Measurements from ENCODE around the gene CARHSP1.

The CARHSP1 gene

DNA sequence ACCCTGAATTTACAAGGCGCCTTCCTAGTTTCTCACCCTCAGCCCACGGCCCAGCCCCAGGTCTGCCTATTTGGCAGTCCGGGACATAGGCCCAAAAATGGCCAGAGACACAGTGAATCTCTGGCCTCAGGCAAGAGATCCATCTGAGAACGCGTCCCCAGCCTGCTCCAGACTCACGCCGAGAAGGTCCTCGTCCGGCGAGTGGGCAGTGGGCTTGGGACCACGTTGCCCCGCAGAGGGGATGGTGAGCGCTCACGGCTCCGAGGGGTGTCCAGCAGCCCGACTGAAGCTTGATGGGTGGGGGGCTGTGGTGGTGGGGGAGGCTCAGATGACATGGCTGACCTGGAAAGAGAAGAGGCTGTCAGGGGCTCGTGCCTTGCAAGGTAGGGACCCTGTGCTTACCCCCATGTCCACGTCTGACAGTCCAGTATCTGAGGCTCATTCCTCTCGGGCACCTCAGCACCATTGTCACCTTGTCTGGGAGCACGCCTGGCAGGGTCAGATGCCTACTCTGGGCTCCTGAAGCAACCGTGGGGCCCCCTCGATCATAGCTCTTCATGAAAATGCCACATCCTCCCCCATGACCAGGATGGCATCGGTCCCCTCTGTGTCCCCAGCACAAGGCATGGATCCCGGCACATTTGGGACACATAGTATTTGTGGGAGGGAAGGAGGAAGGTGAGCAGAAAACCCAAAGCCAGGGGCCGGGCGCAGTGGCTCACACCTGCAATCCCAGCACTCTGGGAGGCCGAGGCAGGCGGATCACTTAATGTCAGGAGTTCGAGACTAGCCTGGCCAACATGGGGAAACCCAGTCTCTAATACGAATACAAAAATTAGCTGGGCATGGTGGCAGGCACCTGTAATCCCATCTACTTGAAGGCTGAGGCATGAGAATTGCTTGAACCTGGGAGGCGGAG lies 9.6 kb downstream of the CARHSP1 start:
- H3K27ac Mint-ChIP-seq, result no peak overlapping the region
- ATAC-seq (no peak), DNase-seq (no peak)
- H3K4me1 Mint-ChIP-seq, result peaks cover 24% of the 10 kb centered on the region
- no peaks in the 10 kb centered on the region for H3K27me3 Mint-ChIP-seq
- H3K9me3 Mint-ChIP-seq, result no peaks in the 10 kb centered on the region
- H3K36me3 Mint-ChIP-seq (ENCODE audit: low read depth), result peaks cover 20% of the 10 kb centered on the region
- H3K4me3 Mint-ChIP-seq, result no peak overlapping the region

DNA sequence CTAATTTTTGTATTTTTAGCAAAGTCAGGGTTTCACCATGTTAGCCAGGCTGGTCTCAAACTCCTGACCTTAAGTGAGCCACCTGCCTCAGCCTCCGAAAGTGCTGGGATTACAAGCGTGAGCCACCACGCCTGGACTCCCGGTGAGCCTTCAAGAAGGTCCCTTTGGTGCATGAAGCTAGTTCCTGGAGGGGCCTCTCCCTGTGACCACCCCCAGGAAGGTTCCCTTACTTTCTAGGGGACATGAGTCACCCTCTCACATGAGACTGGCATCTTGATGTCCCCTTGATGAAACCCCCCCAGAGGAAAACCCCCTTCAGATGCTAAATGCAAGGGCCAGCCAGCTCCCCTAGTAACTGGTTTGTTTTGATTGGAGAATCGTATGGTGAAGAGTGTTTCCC lies 12.8 kb downstream of the CARHSP1 start:
- DNase-seq (peak; percentile 2), ATAC-seq (no peak)
- H3K27me3 Mint-ChIP-seq, result no peaks in the 10 kb centered on the region
- peak overlapping the region; percentile 20 for H3K27ac Mint-ChIP-seq
- H3K36me3 Mint-ChIP-seq (ENCODE audit: low read depth), result peaks cover 31% of the 10 kb centered on the region
- H3K4me3 Mint-ChIP-seq, result no peak overlapping the region
- H3K4me1 Mint-ChIP-seq, result peaks cover 21% of the 10 kb centered on the region
- no peaks in the 10 kb centered on the region for H3K9me3 Mint-ChIP-seq

DNA sequence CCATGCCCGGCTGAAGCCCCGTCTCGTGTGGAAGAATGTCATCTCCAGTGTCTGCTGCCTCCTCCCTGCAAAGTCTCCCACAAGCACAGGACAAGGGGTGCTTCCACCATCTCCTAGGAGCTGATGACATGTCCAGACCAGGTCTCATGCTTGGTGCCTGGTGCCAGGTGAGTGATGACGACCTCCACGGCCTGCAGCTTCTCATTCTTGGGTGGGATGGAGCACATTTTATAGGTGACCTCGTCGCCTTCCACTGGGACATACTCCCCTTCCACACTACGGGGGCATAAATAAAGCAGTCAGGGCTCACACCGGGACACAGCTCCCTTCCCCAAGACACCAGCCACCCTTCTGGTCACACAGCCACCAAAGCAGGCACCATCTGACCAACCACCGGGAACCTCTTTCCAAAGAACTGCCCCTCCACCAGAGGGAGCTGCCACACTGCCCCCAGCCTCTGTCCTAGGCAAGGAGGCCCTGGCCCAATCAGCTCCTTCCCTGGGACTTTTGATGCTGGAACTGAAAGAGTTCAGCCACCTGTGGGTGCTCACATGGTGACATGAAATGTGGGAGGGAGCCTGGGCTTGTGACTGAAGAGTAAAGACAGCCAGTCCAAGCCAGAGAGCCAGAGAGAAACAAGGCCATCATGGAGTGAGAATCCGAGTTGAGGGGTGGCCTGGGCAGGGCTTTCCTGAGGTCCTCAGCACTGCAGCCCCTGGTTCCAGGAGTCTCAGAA lies 13.6 kb downstream of the CARHSP1 start:
- ATAC-seq, result no peak
- Mint-ChIP-seq H3K36me3 (ENCODE audit: low read depth) (peaks cover 38% of the 10 kb centered on the region), H3K27me3 (no peaks in the 10 kb centered on the region), H3K4me3 (no peak overlapping the region), H3K4me1 (peaks cover 26% of the 10 kb centered on the region), H3K27ac (no peak overlapping the region), H3K9me3 (no peaks in the 10 kb centered on the region)
- no peak for DNase-seq

DNA sequence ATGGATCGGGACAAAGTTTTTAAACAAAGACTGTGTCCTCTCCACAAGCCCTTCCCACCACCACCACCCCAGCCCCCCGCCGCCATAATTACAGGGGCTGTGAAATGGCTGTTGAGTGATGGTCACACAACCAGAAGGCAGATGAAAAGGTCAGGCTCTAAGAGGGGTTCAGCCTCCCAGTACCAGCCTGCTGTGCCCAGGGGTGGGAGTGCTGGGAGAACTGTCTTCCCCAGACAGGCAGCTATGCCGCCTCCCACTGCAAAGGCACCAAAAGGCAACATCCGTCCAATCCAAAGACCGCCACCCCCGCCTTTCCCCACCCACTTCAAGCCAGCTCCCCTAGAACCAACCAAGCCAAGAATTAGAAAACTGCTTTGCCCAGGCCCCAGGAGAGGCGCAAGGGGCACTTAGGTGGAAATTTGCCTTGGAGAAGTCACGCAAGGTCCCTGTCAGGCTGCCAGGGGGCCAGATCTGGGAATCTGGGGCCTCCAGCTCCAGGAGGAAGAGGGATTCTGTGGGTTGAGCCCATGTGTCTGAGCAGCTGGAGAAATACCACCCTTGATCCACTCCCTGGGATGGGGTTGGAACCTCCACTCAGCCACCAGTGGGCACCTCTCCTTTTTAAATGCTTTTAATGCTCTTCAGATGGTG lies 14.4 kb downstream of the CARHSP1 start:
- Mint-ChIP-seq H3K27ac (no peak overlapping the region), H3K9me3 (no peaks in the 10 kb centered on the region)

GRCh38 chr16:8853611-8854010 lies 15.2 kb downstream of the CARHSP1 start:
- no peak overlapping the region for H3K4me3 Mint-ChIP-seq
- peak overlapping the region; percentile 56 for H3K27ac Mint-ChIP-seq
- no peaks in the 10 kb centered on the region for H3K9me3 Mint-ChIP-seq
- H3K27me3 Mint-ChIP-seq, result no peaks in the 10 kb centered on the region
- no peak for ATAC-seq
- H3K36me3 Mint-ChIP-seq (ENCODE audit: low read depth), result peaks cover 39% of the 10 kb centered on the region
- no peak for DNase-seq
- peaks cover 32% of the 10 kb centered on the region for H3K4me1 Mint-ChIP-seq

More for the DNA sequence above, 14.4 kb downstream of the CARHSP1 start:
- Mint-ChIP-seq H3K27me3 (no peaks in the 10 kb centered on the region), H3K4me3 (no peak overlapping the region), H3K36me3 (ENCODE audit: low read depth) (peaks cover 39% of the 10 kb centered on the region), H3K4me1 (peaks cover 30% of the 10 kb centered on the region)
- no peak for ATAC-seq
- DNase-seq, result no peak

GRCh38 chr16:8853150-8853549 lies 15.7 kb downstream of the CARHSP1 start:
- DNase-seq, result no peak
- Mint-ChIP-seq H3K9me3 (no peaks in the 10 kb centered on the region), H3K4me3 (no peak overlapping the region), H3K27me3 (no peaks in the 10 kb centered on the region), H3K4me1 (peaks cover 32% of the 10 kb centered on the region), H3K27ac (peak overlapping the region; percentile 56), H3K36me3 (ENCODE audit: low read depth) (peaks cover 36% of the 10 kb centered on the region)
- ATAC-seq, result no peak

GRCh38 chr16:8852534-8852933 lies 16.3 kb downstream of the CARHSP1 start:
- H3K9me3 Mint-ChIP-seq, result no peaks in the 10 kb centered on the region
- H3K36me3 Mint-ChIP-seq (ENCODE audit: low read depth), result peaks cover 32% of the 10 kb centered on the region
- peak overlapping the region; percentile 28 for H3K27ac Mint-ChIP-seq
- no peak overlapping the region for H3K4me3 Mint-ChIP-seq
- H3K27me3 Mint-ChIP-seq, result no peaks in the 10 kb centered on the region
- no peak for DNase-seq
- no peak for ATAC-seq
- H3K4me1 Mint-ChIP-seq, result peaks cover 30% of the 10 kb centered on the region

GRCh38 chr16:8851761-8852403 lies 16.9 kb downstream of the CARHSP1 start:
- Mint-ChIP-seq H3K27ac (peak overlapping the region; percentile 35), H3K4me3 (no peak overlapping the region), H3K4me1 (peaks cover 29% of the 10 kb centered on the region), H3K27me3 (no peaks in the 10 kb centered on the region), H3K36me3 (ENCODE audit: low read depth) (peaks cover 33% of the 10 kb centered on the region), H3K9me3 (no peaks in the 10 kb centered on the region)
- ATAC-seq (no peak), DNase-seq (no peak)

- ATAC-seq (peak; percentile 13), DNase-seq (no peak)
- H3K27me3 Mint-ChIP-seq, result no peaks in the 10 kb centered on the region
- H3K27ac Mint-ChIP-seq, result peak overlapping the region; percentile 67
- peaks cover 32% of the 10 kb centered on the region for H3K36me3 Mint-ChIP-seq (ENCODE audit: low read depth)
- no peaks in the 10 kb centered on the region for H3K9me3 Mint-ChIP-seq
- H3K4me1 Mint-ChIP-seq, result peaks cover 18% of the 10 kb centered on the region
- H3K4me3 Mint-ChIP-seq, result no peak overlapping the region
Measured at GRCh38 chr16:8850279-8850885, 18.4 kb downstream of the CARHSP1 start.

DNA sequence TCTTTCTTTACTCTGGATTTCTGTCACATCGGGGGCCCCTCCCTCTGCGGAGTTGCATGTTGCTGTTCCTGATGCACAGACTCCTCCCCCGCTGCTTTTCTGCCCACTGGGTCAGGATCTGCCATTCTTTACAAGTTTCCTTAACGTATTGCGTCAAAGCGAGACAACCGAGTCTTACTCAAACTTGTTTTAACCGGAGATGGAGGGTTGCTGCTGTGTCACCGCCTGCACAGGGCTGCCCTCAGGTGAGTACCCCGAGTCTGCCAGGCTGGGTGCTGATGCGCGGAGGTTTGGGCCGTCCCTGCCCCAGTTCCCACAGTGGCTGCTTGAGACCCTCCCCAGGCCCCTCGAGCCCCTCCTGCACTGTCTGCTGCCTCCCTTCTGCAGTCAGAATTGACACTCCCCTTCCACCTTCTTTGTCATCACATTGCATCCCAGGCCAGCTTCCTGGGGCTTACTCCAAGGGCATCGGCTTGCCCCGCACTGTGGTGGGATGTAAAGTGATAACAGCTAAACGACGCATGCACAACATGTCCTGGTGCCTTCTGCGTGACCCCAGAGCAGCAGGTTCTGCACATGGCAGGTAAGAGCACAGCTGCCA lies 19.3 kb downstream of the CARHSP1 start:
- no peak overlapping the region for H3K4me3 Mint-ChIP-seq
- peaks cover 17% of the 10 kb centered on the region for H3K4me1 Mint-ChIP-seq
- peaks cover 29% of the 10 kb centered on the region for H3K36me3 Mint-ChIP-seq (ENCODE audit: low read depth)
- H3K27me3 Mint-ChIP-seq, result no peaks in the 10 kb centered on the region
- H3K9me3 Mint-ChIP-seq, result no peaks in the 10 kb centered on the region
- no peak for DNase-seq
- no peak overlapping the region for H3K27ac Mint-ChIP-seq
- ATAC-seq, result no peak

- DNase-seq (no peak), ATAC-seq (no peak)
- no peaks in the 10 kb centered on the region for H3K9me3 Mint-ChIP-seq
- no peak overlapping the region for H3K4me3 Mint-ChIP-seq
- H3K27me3 Mint-ChIP-seq, result no peaks in the 10 kb centered on the region
- H3K36me3 Mint-ChIP-seq (ENCODE audit: low read depth), result peaks cover 29% of the 10 kb centered on the region
- H3K4me1 Mint-ChIP-seq, result peaks cover 17% of the 10 kb centered on the region
- H3K27ac Mint-ChIP-seq, result no peak overlapping the region
Measured at GRCh38 chr16:8848939-8849391, 19.8 kb downstream of the CARHSP1 start.

- no peak for DNase-seq
- no peak for ATAC-seq
- no peak overlapping the region for H3K27ac Mint-ChIP-seq
- H3K9me3 Mint-ChIP-seq, result no peaks in the 10 kb centered on the region
- no peaks in the 10 kb centered on the region for H3K27me3 Mint-ChIP-seq
- peaks cover 17% of the 10 kb centered on the region for H3K4me1 Mint-ChIP-seq
- no peak overlapping the region for H3K4me3 Mint-ChIP-seq
- peaks cover 29% of the 10 kb centered on the region for H3K36me3 Mint-ChIP-seq (ENCODE audit: low read depth)
Measured at GRCh38 chr16:8848231-8848938, 20.4 kb downstream of the CARHSP1 start.

- H3K27ac Mint-ChIP-seq, result no peak overlapping the region
- no peaks in the 10 kb centered on the region for H3K27me3 Mint-ChIP-seq
- H3K4me3 Mint-ChIP-seq, result no peak overlapping the region
- peaks cover 24% of the 10 kb centered on the region for H3K36me3 Mint-ChIP-seq (ENCODE audit: low read depth)
- no peaks in the 10 kb centered on the region for H3K9me3 Mint-ChIP-seq
- H3K4me1 Mint-ChIP-seq, result peaks cover 12% of the 10 kb centered on the region
- DNase-seq (no peak), ATAC-seq (peak; percentile 20)
Measured at GRCh38 chr16:8847623-8848022, 21.2 kb downstream of the CARHSP1 start.
